OCI-LY7 (cell line): ENCODE data around the gene PCDHGB7. TPM values are rescaled to one million over a fixed set of nuclear protein-coding genes. Genes with fewer than 3 reads are reported as not detected.

ENCODE experiments used
- BruUV-seq: library from RNA; stranded (reverse); fragments of 400-500 nt; replicated peaks from 2 replicates; lab custom pipeline; 2021; lab: Mats Ljungman, UMichigan
- CTCF ChIA-PET: fragments of 300-600 bp; sonication (Branson Sonifier 250); formaldehyde crosslinking; loops from one replicate; lab custom pipeline; 2022; ENCODE audit warnings: antibody characterized with exemption; ENCODE audit not compliant: unreplicated experiment; lab: Charles Lee
- POLR2A ChIA-PET: fragments of 300-600 bp; sonication (Branson Sonifier 250); formaldehyde crosslinking; loops from one replicate; lab custom pipeline; 2022; ENCODE audit warnings: antibody characterized with exemption; lab: Charles Lee
- DNase-seq: peaks from one replicate; pipeline ENCODE4 v3.0.0-alpha.2; 2015; ENCODE audit warnings: low spot score
- H2AFZ ChIP-seq: fragments of 200-600 bp; sonication (generic), shearing (Covaris generic); 2 replicates; pipeline ENCODE4 v1.6.1; 2014; ENCODE audit warnings: mild to moderate bottlenecking, antibody characterized with exemption, low read length, moderate library complexity
- H3K27ac ChIP-seq: fragments of 200-600 bp; sonication (generic); 2 replicates; pipeline ENCODE4 v1.5.1; 2014; ENCODE audit warnings: mixed run types, low read depth, mild to moderate bottlenecking, moderate library complexity, low read length, inconsistent platforms; ENCODE audit not compliant: poor library complexity, severe bottlenecking
- H3K36me3 ChIP-seq: fragments of 200-600 bp; sonication (generic); 2 replicates; pipeline ENCODE4 v1.6.1; 2014; ENCODE audit warnings: mild to moderate bottlenecking, antibody characterized with exemption, low read length, moderate library complexity, mixed read lengths; ENCODE audit not compliant: insufficient read depth
- H3K4me1 ChIP-seq: fragments of 200-600 bp; sonication (generic); 2 replicates; pipeline ENCODE4 v1.5.1; 2014; ENCODE audit warnings: mild to moderate bottlenecking, low read length; ENCODE audit not compliant: insufficient read depth, poor library complexity, severe bottlenecking
- H3K4me2 ChIP-seq: fragments of 200-600 bp; sonication (generic); 2 replicates; pipeline ENCODE4 v1.6.1; 2014; ENCODE audit warnings: mild to moderate bottlenecking, low read length
- H3K4me3 ChIP-seq: fragments of 200-600 bp; sonication (generic); 2 replicates; pipeline ENCODE4 v1.5.1; 2014; ENCODE audit warnings: mild to moderate bottlenecking, low read depth, low read length; ENCODE audit not compliant: poor library complexity, severe bottlenecking
- H3K79me2 ChIP-seq: fragments of 200-600 bp; sonication (generic); 2 replicates; pipeline ENCODE4 v1.6.1; 2016; ENCODE audit warnings: low read depth, mild to moderate bottlenecking, low read length, moderate library complexity, mixed read lengths; ENCODE audit not compliant: insufficient read depth
- H3K9me2 ChIP-seq: fragments of 200-600 bp; sonication (generic); 2 replicates; pipeline ENCODE4 v1.6.1; 2016; ENCODE audit warnings: mild to moderate bottlenecking, low read length, mixed read lengths; ENCODE audit not compliant: insufficient read depth
- H3K9me3 ChIP-seq: fragments of 200-600 bp; sonication (generic); 2 replicates; pipeline ENCODE4 v1.6.1; 2014; ENCODE audit warnings: mild to moderate bottlenecking, mixed run types, low read length, mixed read lengths
- H4K20me1 ChIP-seq: fragments of 200-600 bp; sonication (generic); 2 replicates; pipeline ENCODE4 v1.6.1; 2014; ENCODE audit warnings: mild to moderate bottlenecking, antibody characterized with exemption, low read length, moderate library complexity, mixed read lengths; ENCODE audit not compliant: insufficient read depth
- EZH2phosphoT487 ChIP-seq: fragments of 200-600 bp; sonication (generic); IDR thresholded peaks from 2 replicates; pipeline ENCODE4 v1.6.1; 2018; ENCODE audit warnings: low read depth, borderline replicate concordance, mild to moderate bottlenecking, mixed run types, antibody characterized with exemption, low read length, moderate library complexity, mixed read lengths
- intact Hi-C: fragments of 100-400 bp; cut with micrococcal nuclease; formaldehyde crosslinking; loops from one replicate; pipeline ENCODE4 v1.10.0; 2022; ENCODE audit not compliant: unreplicated experiment
- total RNA-seq, 2 experiments: library from RNA; depleted of rRNA in 1 of 2; stranded (reverse); fragments of >200 nt in 1 of 2; shearing (Covaris generic) in 1 of 2; gene quantifications; 2 replicates each; pipeline ENCODE4 v1.2.3, GENCODE V29; 2014 to 2022
- TF ChIP-seq, protein P1 (sequence below): fragments of 200-600 bp; sonication (generic); conservative IDR thresholded peaks from 2 replicates; pipeline ENCODE4 v1.5.1; 2014; ENCODE audit warnings: mild to moderate bottlenecking, antibody characterized with exemption, low read length, moderate library complexity, mixed read lengths

PCDHGB7 gene
- total RNA-seq, 2 experiments from 2014 or later = 3.9 to 5.4 TPM

DNA sequence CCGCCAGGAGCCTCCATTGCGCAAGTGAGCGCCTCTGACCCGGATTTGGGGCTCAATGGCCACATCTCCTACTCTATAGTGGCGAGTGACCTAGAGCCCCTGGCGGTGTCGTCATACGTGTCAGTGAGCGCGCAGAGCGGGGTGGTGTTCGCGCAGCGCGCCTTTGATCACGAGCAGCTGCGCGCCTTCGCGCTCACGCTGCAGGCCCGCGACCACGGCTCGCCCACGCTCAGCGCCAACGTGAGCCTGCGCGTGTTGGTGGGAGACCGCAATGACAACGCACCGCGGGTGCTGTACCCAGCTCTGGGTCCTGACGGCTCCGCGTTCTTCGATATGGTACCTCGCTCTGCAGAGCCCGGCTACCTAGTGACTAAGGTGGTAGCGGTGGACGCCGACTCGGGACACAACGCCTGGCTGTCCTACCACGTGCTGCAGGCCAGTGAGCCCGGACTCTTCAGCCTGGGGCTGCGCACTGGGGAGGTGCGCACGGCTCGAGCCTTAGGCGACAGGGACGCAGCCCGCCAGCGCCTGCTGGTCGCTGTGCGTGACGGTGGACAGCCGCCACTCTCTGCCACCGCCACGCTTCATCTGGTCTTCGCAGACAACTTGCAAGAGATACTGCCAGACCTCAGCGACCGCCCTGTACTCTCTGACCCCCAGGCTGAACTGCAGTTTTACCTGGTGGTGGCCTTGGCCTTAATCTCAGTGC, 7.7 kb upstream of the PCDHGB7 start:
- no peaks in the 10 kb centered on the region for H4K20me1 ChIP-seq
- TF ChIP-seq EZH2phosphoT487 = no peak
- TF ChIP-seq, protein P1, sequence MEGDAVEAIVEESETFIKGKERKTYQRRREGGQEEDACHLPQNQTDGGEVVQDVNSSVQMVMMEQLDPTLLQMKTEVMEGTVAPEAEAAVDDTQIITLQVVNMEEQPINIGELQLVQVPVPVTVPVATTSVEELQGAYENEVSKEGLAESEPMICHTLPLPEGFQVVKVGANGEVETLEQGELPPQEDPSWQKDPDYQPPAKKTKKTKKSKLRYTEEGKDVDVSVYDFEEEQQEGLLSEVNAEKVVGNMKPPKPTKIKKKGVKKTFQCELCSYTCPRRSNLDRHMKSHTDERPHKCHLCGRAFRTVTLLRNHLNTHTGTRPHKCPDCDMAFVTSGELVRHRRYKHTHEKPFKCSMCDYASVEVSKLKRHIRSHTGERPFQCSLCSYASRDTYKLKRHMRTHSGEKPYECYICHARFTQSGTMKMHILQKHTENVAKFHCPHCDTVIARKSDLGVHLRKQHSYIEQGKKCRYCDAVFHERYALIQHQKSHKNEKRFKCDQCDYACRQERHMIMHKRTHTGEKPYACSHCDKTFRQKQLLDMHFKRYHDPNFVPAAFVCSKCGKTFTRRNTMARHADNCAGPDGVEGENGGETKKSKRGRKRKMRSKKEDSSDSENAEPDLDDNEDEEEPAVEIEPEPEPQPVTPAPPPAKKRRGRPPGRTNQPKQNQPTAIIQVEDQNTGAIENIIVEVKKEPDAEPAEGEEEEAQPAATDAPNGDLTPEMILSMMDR = no peak
- H3K36me3 ChIP-seq = no peaks in the 10 kb centered on the region
- no peak overlapping the region for H2AFZ ChIP-seq
- H3K9me2 ChIP-seq = no peaks in the 10 kb centered on the region
- H3K27ac ChIP-seq = no peak overlapping the region
- no TSS peak for BruUV-seq
- DNase-seq = no peak
- intact Hi-C loops = loop anchor here (5.0 kb wide), 1 partner anchor 52 kb away; the partner anchor contains the start of genes PCDHGA4 and PCDHGB2
- H3K9me3 ChIP-seq = no peaks in the 10 kb centered on the region
- no peak overlapping the region for H3K4me3 ChIP-seq
- H3K4me1 ChIP-seq = no peaks in the 10 kb centered on the region
- ChIA-PET CTCF (interaction anchor here (0.7 kb wide), 1 partner anchor 11 kb away, joined by 3 read pairs; the partner anchor contains the start of gene PCDHGA11), POLR2A (interaction anchor here (0.6 to 0.7 kb wide), 2 partner anchors 18 to 1847 kb away, joined by 3 to 4 read pairs; no protein-coding TSS in a partner anchor)
- H3K79me2 ChIP-seq = no peaks in the 10 kb centered on the region
- no peak overlapping the region for H3K4me2 ChIP-seq

- no peaks in the 10 kb centered on the region for H3K4me1 ChIP-seq
- H3K27ac ChIP-seq = no peak overlapping the region
- no TSS peak for BruUV-seq
- H3K9me2 ChIP-seq = no peaks in the 10 kb centered on the region
- H3K9me3 ChIP-seq = no peaks in the 10 kb centered on the region
- no peak overlapping the region for H2AFZ ChIP-seq
- no peaks in the 10 kb centered on the region for H3K79me2 ChIP-seq
- DNase-seq = no peak
- CTCF ChIA-PET = interaction anchor here (0.9 kb wide), 1 partner anchor 152 kb away, joined by 5 read pairs; no protein-coding TSS in a partner anchor
- intact Hi-C loops = loop anchor here (5.0 kb wide), 1 partner anchor 54 kb away; the partner anchor contains the start of genes PCDHGA4 and PCDHGB2
- H3K4me3 ChIP-seq = no peak overlapping the region
- no peaks in the 10 kb centered on the region for H3K36me3 ChIP-seq
- TF ChIP-seq, protein P1 = no peak
- TF ChIP-seq EZH2phosphoT487 = no peak
- H3K4me2 ChIP-seq = no peak overlapping the region
- POLR2A ChIA-PET = interaction anchor here (2.2 kb wide), 1 partner anchor 152 kb away, joined by 6 read pairs; no protein-coding TSS in a partner anchor
- H4K20me1 ChIP-seq = no peaks in the 10 kb centered on the region
Measured at GRCh38 chr5:141411575-141411974, 5.9 kb upstream of the PCDHGB7 start.
